Ectodermal cell (in vitro differentiated cells): ENCODE results near the gene IDH3A.

Source experiments
- H3K27ac ChIP-seq: 2 replicates; pipeline ENCODE4 v1.7.0; 2013; ENCODE audit warnings: mild to moderate bottlenecking, low read depth, low read length; ENCODE audit not compliant: insufficient read depth, poor library complexity, severe bottlenecking
- H3K27me3 ChIP-seq: 2 replicates; pipeline ENCODE4 v1.7.0; 2013; ENCODE audit warnings: mild to moderate bottlenecking, low read length; ENCODE audit not compliant: insufficient read depth, control insufficient read depth, poor library complexity, severe bottlenecking
- H3K36me3 ChIP-seq: one replicate; pipeline ENCODE4 v1.7.0; 2013; ENCODE audit warnings: low read length; ENCODE audit not compliant: control insufficient read depth, insufficient read depth
- H3K4me1 ChIP-seq: one replicate; pipeline ENCODE4 v1.7.0; 2013; ENCODE audit warnings: low read length; ENCODE audit not compliant: control insufficient read depth, insufficient read depth
- H3K4me3 ChIP-seq: 2 replicates; pipeline ENCODE4 v1.7.0; 2013; ENCODE audit warnings: low read depth, low read length, control low read depth; ENCODE audit not compliant: insufficient read depth
- H3K9me3 ChIP-seq: 2 replicates; pipeline ENCODE4 v1.7.0; 2013; ENCODE audit warnings: mild to moderate bottlenecking, low read length, moderate library complexity; ENCODE audit not compliant: control insufficient read depth
- WGBS, 2 experiments: methylation state at CpG; one replicate each; pipeline ENCODE4 v1.1.7; 2013; ENCODE audit warnings: missing lambda C conversion rate in 2 of 2; 5-methylcytosine and 5-hydroxymethylcytosine counted together

IDH3A gene

DNA sequence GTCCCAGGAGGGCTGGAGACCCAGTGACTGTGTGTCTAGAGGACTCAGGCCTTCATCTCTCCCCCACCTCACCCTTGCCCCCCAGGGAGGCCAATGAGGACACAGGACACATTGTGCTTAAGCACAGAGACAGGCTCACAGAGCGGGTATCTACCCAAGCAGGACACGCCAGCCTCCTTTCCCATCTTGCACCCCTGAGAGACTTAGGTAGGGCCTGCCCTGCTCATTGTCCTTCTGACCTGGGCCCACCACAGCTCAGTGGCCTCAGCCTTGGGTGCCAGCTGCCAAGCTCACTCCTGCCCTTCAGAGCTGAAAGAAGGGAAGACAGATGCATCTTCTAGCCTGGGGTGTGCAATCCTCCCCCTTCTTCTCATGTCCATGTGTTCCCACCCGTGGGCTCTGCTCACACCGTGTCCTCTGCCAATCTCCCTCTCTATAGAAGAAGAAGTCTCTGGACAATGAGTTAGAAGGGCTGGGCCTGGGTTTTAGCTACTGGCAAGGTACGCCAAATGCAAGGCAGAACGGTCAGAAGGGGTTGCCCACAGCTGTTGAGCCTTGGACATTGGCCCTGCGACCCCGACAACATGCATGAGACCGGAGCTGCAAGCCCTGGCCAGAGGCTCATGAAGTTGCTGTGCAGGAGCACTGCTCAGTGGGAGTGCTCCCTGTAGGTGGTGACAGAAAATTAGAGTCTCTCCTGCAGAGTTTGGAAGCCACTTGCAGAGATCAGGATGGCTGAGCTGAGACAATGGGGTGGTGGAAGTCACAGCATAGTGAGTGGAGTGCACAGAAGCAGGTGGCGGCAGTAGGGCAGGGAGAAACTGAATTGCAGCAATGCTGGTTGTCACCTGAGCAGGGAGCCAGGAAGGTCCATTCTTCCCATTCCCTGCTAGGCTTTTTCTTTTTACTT is 52.4 kb downstream of the IDH3A start:
- Histone ChIP-seq H3K9me3 (no peaks in the 10 kb centered on the region), H3K4me1 (peaks cover 8% of the 10 kb centered on the region), H3K4me3 (no peak overlapping the region), H3K36me3 (no peaks in the 10 kb centered on the region), H3K27me3 (no peaks in the 10 kb centered on the region), H3K27ac (no peak overlapping the region)
- WGBS, 2 experiments = 88 to 91% methylated on average over 10 of the region's 10 CpGs

DNA sequence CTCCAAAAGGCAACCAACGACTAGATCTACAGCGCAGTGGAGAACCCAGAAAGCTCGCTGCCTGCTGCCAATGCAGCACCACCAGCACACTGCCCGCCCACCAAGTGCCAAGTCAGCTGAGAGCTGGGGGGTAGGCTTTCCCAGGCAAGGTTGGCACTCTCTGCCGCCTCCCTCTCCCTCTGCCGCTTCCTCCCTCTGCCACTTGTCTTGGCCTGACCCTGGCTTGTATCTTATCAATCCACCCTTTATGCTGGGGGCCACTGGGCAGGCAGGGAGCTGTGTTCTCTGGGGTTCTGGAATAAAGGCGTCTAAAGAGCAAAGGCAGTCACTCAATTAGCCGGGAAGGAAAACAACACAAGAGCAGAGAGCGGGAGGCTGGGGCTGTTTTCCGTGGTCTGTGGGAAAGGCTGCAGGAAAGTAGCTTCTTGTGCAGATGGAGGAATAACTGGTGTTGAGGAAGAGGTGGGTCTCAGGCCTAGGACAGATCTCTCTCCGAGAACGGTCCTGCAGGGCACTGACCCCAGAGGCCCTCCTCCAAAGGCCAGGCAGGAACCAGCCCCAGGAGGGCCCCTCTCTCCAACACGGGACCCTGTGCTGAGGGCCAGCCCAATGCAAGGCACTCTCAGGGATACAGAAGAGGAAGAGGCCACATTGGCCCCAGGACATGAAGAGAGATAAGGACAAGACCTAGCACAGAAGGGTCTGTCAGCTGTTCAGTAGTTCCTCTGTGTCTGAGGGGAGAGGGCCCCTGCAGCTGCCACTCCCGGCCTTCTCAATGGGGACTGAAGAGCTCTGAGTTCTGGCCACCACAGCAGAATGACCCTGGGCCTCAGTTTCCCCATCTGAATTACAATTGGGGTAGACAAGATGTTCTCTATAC is 54.4 kb downstream of the IDH3A start:
- 87 to 91% methylated on average over 14 of the region's 14 CpGs for WGBS, 2 experiments
- H3K4me1 ChIP-seq = peaks cover 12% of the 10 kb centered on the region
- H3K27me3 ChIP-seq = no peaks in the 10 kb centered on the region
- H3K36me3 ChIP-seq = no peaks in the 10 kb centered on the region
- H3K27ac ChIP-seq = no peak overlapping the region
- H3K9me3 ChIP-seq = no peaks in the 10 kb centered on the region
- H3K4me3 ChIP-seq = no peak overlapping the region

DNA sequence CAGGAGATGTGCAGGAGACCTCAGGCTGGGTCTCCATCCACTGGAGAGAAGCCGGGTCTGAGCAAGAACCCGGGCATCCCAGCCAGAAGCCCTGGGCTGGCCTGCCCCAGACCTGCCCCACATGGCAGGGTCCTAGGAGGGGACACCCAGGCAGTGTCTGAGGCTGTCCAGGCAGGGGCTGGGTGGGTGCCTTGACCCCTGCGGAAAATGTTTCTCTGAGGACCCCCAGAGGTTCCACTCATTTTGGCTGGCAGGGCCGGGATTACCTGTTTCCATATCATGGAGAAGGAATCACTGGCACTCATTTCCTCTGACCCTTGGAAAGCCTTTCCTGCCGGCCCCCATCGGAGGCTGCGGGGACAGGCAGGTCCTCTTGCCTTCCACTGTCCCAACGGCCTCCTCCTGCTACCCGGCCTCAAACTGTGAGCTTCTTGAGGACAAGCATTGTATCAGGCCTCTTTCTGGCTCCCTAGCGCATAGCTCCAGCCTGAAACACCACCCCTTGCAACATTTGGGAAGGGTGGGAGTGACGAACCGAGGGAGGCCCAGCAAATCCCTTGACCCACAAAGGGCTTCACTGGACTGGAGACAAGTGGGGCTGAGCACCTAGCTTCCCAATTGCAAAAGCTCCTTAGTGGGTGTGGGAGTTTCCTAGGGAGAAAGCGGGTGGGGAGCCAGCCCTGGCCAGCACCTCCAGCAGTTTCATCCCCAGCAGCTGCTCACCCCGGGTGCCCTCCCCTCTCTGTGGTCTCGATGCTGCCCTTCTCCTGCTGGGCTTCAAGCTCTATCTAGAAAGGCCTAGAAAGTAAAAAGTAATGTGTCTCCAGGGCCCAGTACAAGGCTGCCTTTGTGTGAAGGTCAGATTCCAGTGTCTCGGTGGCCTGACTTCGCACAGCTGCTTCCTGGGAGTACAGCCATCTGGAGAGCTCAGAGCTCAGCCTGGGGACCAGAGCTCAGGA is 55.5 kb downstream of the IDH3A start:
- Histone ChIP-seq H3K4me1 (peaks cover 12% of the 10 kb centered on the region), H3K4me3 (no peak overlapping the region), H3K27ac (peak overlapping the region; percentile 23), H3K36me3 (no peaks in the 10 kb centered on the region), H3K9me3 (no peaks in the 10 kb centered on the region), H3K27me3 (no peaks in the 10 kb centered on the region)
- WGBS, 2 experiments = 90% methylated on average over 17 of the region's 17 CpGs

DNA sequence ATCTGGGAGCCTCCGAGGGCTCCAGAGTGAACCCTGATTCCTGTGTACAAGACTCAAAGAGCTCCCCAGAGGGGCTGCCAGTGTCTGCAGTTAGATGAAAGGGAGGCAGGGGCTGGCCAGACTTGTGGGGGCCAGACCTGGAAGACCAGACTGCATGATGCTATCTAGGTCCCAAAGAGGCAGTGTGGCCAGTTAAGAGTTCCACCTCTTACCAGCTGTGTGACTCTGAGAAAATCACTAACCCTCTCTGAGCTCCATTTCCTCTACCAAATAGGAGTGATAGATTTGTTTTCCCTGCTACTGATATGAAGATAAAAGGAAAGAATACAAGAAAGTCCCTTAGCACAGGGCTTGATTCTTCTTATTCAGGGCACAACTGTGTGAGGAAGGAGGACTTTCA is 56.2 kb downstream of the IDH3A start:
- Histone ChIP-seq H3K27me3 (no peaks in the 10 kb centered on the region), H3K36me3 (no peaks in the 10 kb centered on the region), H3K4me1 (peaks cover 12% of the 10 kb centered on the region), H3K4me3 (no peak overlapping the region), H3K9me3 (no peaks in the 10 kb centered on the region), H3K27ac (no peak overlapping the region)
- 91 to 95% methylated on average over 1 of the region's 1 CpG for WGBS, 2 experiments

DNA sequence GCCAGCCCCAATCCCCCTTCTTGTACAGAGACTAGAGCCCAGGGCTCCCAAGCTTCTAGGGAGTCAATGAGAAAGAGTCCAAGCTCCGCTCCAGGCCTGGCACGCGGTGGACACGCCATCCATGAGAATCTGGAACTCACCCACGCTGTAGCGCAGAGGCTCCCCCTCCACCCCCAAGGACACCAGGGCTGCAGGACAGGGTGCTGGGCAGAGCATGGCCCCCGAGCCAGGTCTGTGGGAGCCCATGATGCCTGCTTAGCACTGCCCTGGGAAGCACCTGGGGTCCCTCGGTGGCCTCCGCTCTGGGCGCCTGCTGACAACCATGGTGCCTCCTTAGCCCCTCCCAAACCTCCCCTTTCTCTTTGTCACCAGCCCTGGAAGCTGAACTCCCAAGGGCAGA is 56.7 kb downstream of the IDH3A start:
- Histone ChIP-seq H3K36me3 (no peaks in the 10 kb centered on the region), H3K4me3 (no peak overlapping the region), H3K27me3 (no peaks in the 10 kb centered on the region), H3K27ac (no peak overlapping the region), H3K4me1 (peaks cover 12% of the 10 kb centered on the region), H3K9me3 (no peaks in the 10 kb centered on the region)
- 96% methylated on average over 10 of the region's 10 CpGs for WGBS, 2 experiments

DNA sequence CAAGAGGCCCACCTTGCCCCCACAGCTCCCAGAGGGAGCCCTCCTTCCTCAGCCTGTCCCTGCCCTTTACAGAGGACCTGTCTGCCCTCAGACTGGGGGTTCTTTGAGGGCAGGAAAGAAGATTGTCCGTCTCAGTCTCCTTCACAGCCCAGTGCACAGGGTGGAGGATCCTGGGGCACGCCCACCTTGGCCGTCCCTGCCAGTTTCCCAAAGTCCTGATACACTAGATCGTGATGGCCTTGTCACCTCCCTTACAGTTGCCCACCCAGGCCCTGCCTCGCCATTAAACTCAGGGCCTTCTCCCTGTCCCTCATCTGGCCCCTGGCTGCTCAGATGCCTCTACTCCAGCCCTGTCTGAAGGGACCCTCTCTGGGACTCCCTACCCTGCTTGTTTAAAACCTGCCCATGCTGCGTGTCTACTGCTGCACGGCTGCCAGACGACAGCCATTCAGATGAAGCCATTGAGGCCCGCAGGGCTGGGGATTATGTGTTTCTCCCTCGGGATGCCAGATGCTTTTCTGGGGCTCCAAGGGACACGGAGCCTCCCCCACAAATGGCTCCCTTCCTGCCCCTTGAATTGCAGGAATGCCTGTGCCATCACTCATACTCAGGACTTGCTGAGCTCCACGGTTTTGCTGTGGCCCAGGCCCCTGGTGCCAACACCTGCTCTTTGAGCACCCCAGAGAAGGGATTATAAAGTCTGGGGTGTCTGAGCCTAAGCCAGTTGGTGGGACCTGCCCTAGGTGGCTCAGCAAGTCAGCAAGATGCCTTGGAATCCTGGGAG is 57.4 kb downstream of the IDH3A start:
- H3K4me1 ChIP-seq = peaks cover 12% of the 10 kb centered on the region
- no peaks in the 10 kb centered on the region for H3K27me3 ChIP-seq
- no peak overlapping the region for H3K4me3 ChIP-seq
- H3K27ac ChIP-seq = no peak overlapping the region
- 83% methylated on average over 12 of the region's 12 CpGs for WGBS, 2 experiments
- no peaks in the 10 kb centered on the region for H3K36me3 ChIP-seq
- no peaks in the 10 kb centered on the region for H3K9me3 ChIP-seq

DNA sequence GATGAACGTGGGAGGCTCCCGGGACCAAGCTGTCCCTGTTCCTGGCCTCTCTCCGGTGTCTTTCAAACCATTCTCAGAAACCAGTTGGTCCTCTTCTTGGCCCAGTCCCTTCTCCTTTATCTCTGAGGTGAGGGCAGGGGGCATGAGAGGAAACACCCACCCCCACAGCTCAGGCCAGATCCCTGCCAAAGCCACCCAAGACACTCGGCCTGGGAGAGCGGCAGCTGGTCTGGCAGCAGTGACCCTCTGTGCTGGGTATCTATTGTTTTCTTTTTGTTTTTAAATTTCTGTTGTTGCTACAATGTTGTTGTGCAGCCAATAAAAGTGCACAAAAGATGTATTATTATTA is 57.9 kb downstream of the IDH3A start:
- WGBS, 2 experiments = 85 to 93% methylated on average over 5 of the region's 5 CpGs
- H3K4me3 ChIP-seq = no peak overlapping the region
- no peak overlapping the region for H3K27ac ChIP-seq
- peaks cover 12% of the 10 kb centered on the region for H3K4me1 ChIP-seq
- no peaks in the 10 kb centered on the region for H3K27me3 ChIP-seq
- H3K36me3 ChIP-seq = no peaks in the 10 kb centered on the region
- H3K9me3 ChIP-seq = no peaks in the 10 kb centered on the region

DNA sequence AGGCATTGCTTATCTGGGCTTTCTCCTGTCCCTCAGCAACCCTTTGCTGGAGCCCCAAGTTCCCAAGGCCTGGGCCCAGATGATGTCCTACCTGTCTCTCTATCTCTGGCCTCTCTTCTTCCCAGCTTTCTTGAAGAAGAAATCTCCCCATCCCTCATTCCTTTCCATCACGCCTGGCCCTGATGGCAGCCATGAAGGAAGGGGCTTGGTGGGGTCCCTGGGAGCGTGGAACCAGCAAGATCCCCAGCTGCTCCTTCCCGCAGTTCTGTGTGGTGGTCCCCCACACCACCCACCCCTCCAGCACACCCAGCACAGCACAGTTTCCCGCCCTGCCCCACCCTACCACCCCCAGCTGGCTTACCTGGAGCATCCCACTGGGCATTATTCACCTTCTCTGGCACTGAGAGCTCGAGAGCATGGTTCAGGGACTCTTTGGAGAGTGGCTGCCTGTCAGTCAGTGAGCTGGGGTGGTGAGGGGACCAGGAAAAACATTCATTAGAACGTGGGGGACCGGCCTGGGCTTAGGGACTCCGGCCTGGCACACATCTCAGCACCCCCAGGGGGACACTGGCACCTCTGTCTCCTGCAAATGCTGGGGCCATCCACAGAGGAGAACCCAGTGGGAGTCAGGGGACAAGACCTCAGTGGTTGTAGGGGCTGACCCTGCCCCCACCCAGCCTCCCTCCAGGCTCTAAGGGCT is 58.6 kb downstream of the IDH3A start:
- no peaks in the 10 kb centered on the region for H3K36me3 ChIP-seq
- no peak overlapping the region for H3K4me3 ChIP-seq
- H3K9me3 ChIP-seq = no peaks in the 10 kb centered on the region
- H3K27ac ChIP-seq = no peak overlapping the region
- 91 to 93% methylated on average over 8 of the region's 8 CpGs for WGBS, 2 experiments
- H3K27me3 ChIP-seq = no peaks in the 10 kb centered on the region
- peaks cover 12% of the 10 kb centered on the region for H3K4me1 ChIP-seq

DNA sequence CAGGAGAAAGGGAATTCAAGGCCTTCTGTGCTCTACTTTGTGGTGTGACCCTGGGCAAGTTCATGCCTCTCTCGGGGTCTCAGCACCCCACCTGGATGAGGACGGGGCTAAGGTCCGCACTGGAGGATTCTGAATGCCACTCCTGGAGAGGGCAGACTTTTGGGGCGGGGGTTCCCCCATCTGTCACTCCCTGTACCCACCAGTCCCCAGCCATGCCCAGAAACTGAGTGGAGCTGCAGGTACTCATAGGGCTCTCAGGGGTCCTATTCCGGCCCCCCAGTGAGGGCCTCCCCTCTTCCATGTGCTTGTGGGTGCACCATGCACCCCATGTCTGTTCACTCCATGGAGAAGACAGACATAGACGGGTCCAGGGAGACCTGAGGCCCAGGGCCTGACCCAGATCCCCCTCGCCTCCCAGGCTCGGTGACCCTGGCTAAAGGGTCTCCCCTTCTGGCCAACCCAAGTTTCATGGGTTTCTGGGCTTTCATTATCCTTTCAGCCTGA is 59.2 kb downstream of the IDH3A start:
- Histone ChIP-seq H3K4me3 (no peak overlapping the region), H3K4me1 (peaks cover 12% of the 10 kb centered on the region), H3K36me3 (no peaks in the 10 kb centered on the region), H3K9me3 (no peaks in the 10 kb centered on the region), H3K27me3 (no peaks in the 10 kb centered on the region), H3K27ac (no peak overlapping the region)
- 94 to 96% methylated on average over 8 of the region's 8 CpGs for WGBS, 2 experiments
